Uterus (tissue), 4 donors: ENCODE measurements around the gene SEC16A. TPM values are rescaled to one million over a fixed set of nuclear protein-coding genes. Genes with fewer than 3 reads are reported as not detected.

Experiments
- DNase-seq, 2 donors: peaks; one replicate each; pipeline ENCODE4 v3.0.0-alpha.2; 2019 to 2020
- H3K27ac ChIP-seq, 2 donors: fragments of 200-600 bp; sonication (generic); 1 replicate in 1 of 2; 2 replicates in 1 of 2; pipeline ENCODE4 v1.5.1; 2016 to 2018
- H3K27me3 ChIP-seq, 2 donors: fragments of 200-600 bp; sonication (generic); one replicate each; pipeline ENCODE4 v1.5.1; 2018 to 2019; ENCODE audit warnings: control low read depth in 1 of 2
- H3K36me3 ChIP-seq, 2 donors: fragments of 200-600 bp; sonication (generic); one replicate each; pipeline ENCODE4 v1.5.1; 2019; ENCODE audit warnings: control low read depth in 1 of 2
- H3K4me1 ChIP-seq, 2 donors: fragments of 200-600 bp; sonication (generic); one replicate each; pipeline ENCODE4 v1.5.1; 2018 to 2019; ENCODE audit warnings: control low read depth in 1 of 2
- H3K4me3 ChIP-seq, 2 donors: fragments of 200-600 bp; sonication (generic); 1 replicate in 1 of 2; 2 replicates in 1 of 2; pipeline ENCODE4 v1.5.1; 2018 to 2019; ENCODE audit warnings: mild to moderate bottlenecking in 1 of 2
- H3K9me3 ChIP-seq, 2 donors: fragments of 200-600 bp; sonication (generic); one replicate each; pipeline ENCODE4 v1.5.1; 2019; ENCODE audit warnings: control low read depth in 1 of 2
- POLR2A ChIP-seq, 2 donors: fragments of 450-650 bp; IDR thresholded peaks; one replicate each; pipeline ENCODE4 v1.6.1; 2016; ENCODE audit warnings: antibody characterized with exemption in 2 of 2, mild to moderate bottlenecking in 1 of 2, moderate library complexity in 1 of 2
- intact Hi-C: fragments of 100-400 bp; cut with DNase I; formaldehyde crosslinking; loops from one replicate; pipeline ENCODE4 v1.15.1; 2023; ENCODE audit warnings: low total_unique reads
- total RNA-seq, 4 donors: library from RNA; depleted of rRNA in 3 of 4; stranded (reverse); fragments of >200 nt in 3 of 4; gene quantifications; one replicate each; pipeline versions ENCODE4 v1.1.0 to v1.2.4, GENCODE V29; 2014 to 2023
- TF ChIP-seq, protein P1 (sequence below), 4 experiments: fragments of 200-600 bp in 2 of 4; fragments of 450-650 bp in 2 of 4; sonication (generic) in 2 of 4; IDR thresholded peaks; one replicate each; pipeline ENCODE4 v1.5.1; 2016 to 2019; ENCODE audit warnings: antibody characterized with exemption in 4 of 4, mild to moderate bottlenecking in 2 of 4, moderate library complexity in 1 of 4
- donor health status: DM: yes; HTN: yes; CAD: no.

Gene SEC16A
- total RNA-seq, 4 donors from 2014 or later = 18.8 to 73.2 (median 35.1) TPM

DNA sequence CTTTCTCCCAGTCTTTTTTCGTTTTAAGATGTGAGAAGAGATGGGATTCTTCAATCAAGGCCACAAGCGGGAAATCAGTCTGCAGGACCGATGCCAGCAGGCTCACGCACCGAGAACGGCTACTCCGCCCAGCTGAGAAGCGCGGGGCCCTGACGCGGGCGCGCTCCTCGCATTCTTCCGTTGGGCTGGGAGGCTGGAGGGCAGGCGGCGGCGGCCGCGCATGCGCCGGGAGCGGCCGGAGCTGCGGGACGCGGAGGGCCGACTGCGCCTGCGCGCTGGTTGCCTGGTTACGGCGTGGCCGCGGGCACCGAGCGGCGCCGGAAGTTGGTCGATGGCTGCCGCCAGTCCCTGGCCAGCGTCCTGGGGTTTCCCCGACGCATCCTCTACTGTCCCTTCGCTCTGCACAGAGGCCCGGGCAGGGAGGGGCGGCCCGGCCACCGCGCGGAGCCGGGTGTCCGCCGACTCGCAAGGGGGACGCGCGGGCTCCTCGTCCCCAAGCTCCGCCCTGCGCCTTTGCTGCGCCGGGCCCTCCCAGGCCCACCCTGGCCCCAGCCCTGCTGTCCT lies 831 bp upstream of the SEC16A start:
- intact Hi-C loops = loop anchor here (2.0 to 10.0 kb wide), 2 partner anchors 61 to 147 kb away; partner anchors contain the start of gene NOTCH1
- H3K27ac ChIP-seq = peak overlapping the region; percentile 99
- no peaks in the 10 kb centered on the region for H3K27me3 ChIP-seq
- H3K4me1 ChIP-seq = peaks cover 7 to 16% of the 10 kb centered on the region in 2 donors
- H3K9me3 ChIP-seq = no peaks in the 10 kb centered on the region
- no peaks in the 10 kb centered on the region for H3K36me3 ChIP-seq
- H3K4me3 ChIP-seq = peak overlapping the region; percentile 43 to 50
- TF ChIP-seq POLR2A (IDR thresholded peaks at IDR 0.05) = peak; percentile 42 to 60
- TF ChIP-seq, protein P1, sequence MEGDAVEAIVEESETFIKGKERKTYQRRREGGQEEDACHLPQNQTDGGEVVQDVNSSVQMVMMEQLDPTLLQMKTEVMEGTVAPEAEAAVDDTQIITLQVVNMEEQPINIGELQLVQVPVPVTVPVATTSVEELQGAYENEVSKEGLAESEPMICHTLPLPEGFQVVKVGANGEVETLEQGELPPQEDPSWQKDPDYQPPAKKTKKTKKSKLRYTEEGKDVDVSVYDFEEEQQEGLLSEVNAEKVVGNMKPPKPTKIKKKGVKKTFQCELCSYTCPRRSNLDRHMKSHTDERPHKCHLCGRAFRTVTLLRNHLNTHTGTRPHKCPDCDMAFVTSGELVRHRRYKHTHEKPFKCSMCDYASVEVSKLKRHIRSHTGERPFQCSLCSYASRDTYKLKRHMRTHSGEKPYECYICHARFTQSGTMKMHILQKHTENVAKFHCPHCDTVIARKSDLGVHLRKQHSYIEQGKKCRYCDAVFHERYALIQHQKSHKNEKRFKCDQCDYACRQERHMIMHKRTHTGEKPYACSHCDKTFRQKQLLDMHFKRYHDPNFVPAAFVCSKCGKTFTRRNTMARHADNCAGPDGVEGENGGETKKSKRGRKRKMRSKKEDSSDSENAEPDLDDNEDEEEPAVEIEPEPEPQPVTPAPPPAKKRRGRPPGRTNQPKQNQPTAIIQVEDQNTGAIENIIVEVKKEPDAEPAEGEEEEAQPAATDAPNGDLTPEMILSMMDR (IDR thresholded peaks at IDR 0.05) = peak in 1 of 4 experiments; percentile 27
- DNase-seq = peak; percentile 87 to 94

DNA sequence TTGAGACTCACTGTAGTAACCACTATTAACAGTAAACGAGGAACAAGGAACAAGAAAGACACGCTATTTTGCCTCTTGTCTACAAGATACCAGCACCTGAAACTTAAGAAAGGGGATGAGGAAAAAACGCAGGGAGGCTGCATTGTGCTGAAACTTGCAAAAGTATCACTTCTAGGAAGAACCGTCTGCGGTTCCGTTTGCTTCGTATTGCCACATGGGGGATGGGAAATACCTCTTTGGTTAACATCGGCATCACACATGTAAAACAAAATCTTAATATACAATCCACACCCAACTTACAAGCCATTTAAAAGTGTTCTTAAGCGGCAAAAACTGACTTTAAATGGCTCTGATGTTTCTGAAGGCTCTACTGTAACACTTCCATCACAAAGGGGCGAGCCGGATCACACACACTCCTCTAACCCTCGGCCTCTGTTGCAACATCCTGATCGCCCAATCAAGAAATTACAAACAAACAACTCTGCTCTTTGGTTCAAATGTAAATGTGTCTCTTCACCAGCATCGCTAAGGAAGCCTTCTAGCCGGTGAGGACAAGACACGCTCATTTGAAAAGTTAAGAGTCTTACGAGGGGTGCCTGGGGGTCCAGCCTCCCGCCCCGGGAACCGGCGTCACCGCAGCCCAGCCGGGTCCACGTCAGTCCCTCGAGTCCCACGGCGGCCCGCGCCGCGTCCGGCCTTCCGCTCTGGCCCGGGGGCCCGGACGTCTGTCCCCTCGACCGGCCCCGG lies 621 bp downstream of the SEC16A start:
- intact Hi-C loops = loop anchor here (10.0 kb wide), 1 partner anchor 63 kb away; the partner anchor contains the start of gene NOTCH1
- H3K27me3 ChIP-seq = no peaks in the 10 kb centered on the region
- TF ChIP-seq POLR2A (IDR thresholded peaks at IDR 0.05) = no peak
- TF ChIP-seq, protein P1 (IDR thresholded peaks at IDR 0.05) = no peak
- no peaks in the 10 kb centered on the region for H3K36me3 ChIP-seq
- H3K9me3 ChIP-seq = no peaks in the 10 kb centered on the region
- peaks cover 7 to 16% of the 10 kb centered on the region in 2 donors for H3K4me1 ChIP-seq
- H3K27ac ChIP-seq = peak overlapping the region; percentile 99
- peak overlapping the region; percentile 50 to 58 for H3K4me3 ChIP-seq
- no peak for DNase-seq

DNA sequence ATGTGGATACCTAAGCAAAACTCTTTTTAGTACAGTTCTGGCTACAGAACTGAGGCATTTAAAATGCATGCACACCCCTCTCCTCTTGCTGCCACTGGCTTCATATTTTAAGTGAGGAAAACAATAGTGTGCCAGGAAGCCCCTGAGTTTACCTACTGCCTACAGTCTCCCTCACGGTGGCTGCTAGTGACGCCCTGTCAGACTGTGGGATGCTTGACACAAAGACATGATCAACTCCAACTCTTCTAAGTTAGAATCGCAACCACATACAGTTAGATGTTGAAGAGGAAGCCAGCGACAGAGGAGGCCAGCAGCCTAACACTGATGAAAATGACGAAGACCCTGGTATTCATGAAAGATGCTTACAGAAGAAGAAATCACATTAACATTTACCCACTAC lies 1.3 kb downstream of the SEC16A start:
- Histone ChIP-seq H3K9me3 (no peaks in the 10 kb centered on the region), H3K27ac (no peak overlapping the region), H3K36me3 (no peaks in the 10 kb centered on the region), H3K4me1 (peaks cover 7 to 16% of the 10 kb centered on the region in 2 donors), H3K27me3 (no peaks in the 10 kb centered on the region), H3K4me3 (peak overlapping the region; percentile 50 to 58)
- DNase-seq = no peak
- intact Hi-C loops = loop anchor here (10.0 kb wide), 1 partner anchor 63 kb away; the partner anchor contains the start of gene NOTCH1
- no peak for TF ChIP-seq POLR2A (IDR thresholded peaks at IDR 0.05)
- TF ChIP-seq, protein P1 (IDR thresholded peaks at IDR 0.05) = no peak

DNA sequence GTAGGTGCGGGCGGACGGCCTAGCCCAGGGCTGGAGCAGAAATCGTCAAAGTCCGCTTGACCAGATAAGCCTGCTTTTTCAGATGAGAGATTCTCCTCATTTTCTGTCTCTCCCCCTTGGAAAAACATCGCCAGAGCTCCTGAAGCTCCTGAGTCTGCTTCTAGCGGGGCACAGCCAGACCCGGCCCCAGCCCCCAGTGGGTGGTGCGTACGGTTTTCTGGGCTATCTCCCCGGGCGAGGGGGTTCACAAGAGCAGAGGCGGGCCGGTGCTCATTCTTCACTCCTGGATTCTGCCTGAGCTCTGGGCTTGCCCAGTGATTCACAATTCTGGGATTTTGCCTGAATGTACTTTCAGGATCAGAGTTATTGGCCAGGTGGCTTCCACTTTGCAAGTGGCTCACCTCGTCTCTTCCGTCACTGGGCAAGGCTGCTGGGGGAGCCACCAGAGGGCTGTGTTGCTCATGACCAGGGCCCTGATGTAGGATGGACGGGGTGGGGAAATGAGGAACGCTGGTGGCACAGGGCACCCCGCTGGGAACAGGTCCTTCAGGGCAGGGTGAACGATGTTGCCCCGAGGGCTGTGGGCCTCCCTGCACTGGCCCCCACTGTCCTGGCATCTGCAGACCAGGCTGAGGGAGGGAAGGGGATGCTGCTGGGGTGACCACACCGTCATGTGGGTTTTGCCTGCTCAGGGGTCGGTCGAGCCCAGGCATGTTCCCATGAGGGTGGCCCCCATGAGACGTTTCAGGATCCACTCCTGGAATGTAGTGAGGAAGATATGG lies 6.3 kb downstream of the SEC16A start:
- TF ChIP-seq, protein P1 (IDR thresholded peaks at IDR 0.05) = no peak
- no peak for TF ChIP-seq POLR2A (IDR thresholded peaks at IDR 0.05)
- no peaks in the 10 kb centered on the region for H3K9me3 ChIP-seq
- H3K4me1 ChIP-seq = peaks cover 3 to 4% of the 10 kb centered on the region in 2 donors
- no peaks in the 10 kb centered on the region for H3K36me3 ChIP-seq
- no peak overlapping the region for H3K4me3 ChIP-seq
- no peak overlapping the region for H3K27ac ChIP-seq
- intact Hi-C loops = no loop called here
- no peak for DNase-seq
- no peaks in the 10 kb centered on the region for H3K27me3 ChIP-seq
